Measurements from ENCODE around the gene ELAVL4. TPM values are rescaled to one million over a fixed set of nuclear protein-coding genes. Genes with fewer than 3 reads are reported as not detected.

ELAVL4 gene
- total RNA-seq, 1 donor from 2014 or later = 477 TPM

GRCh38 chr1:50111503-50111902 is 2.8 kb downstream of the ELAVL4 start:
- Mint-ChIP-seq H3K4me1 (ENCODE audit: low read depth, unreplicated experiment) (peaks cover 31% of the 10 kb centered on the region), H3K27me3 (ENCODE audit: unreplicated experiment) (peaks cover 32% of the 10 kb centered on the region), H3K4me3 (ENCODE audit: unreplicated experiment) (peak overlapping the region; percentile 100), H3K9me3 (ENCODE audit: unreplicated experiment) (peaks cover 46% of the 10 kb centered on the region), H3K36me3 (ENCODE audit: unreplicated experiment) (no peaks in the 10 kb centered on the region), H3K27ac (ENCODE audit: unreplicated experiment) (peak overlapping the region; percentile 100)
- DNase-seq = no peak
- TF ChIP-seq CTCF (IDR thresholded peaks at IDR 0.05; ENCODE audit: partially characterized antibody, unreplicated experiment) = no peak

DNA sequence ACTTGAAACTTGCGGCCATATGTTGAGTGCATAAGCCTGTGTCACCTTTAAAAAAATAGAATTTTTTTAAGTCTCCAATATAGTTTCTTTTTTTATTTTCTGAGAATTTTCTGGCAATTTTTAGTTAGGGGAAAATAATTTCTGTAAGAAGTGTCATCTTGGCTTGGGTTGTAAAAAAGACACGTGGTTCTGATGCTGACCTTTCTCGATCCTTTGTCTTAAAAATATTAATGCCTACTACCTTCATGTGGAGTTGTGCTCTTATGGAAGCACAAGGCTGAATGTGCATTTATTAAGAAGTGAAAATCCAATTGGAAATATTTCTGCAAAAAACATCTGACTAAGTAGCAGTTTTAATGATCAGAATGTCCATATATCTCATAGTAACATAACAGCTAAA is 3.5 kb downstream of the ELAVL4 start:
- Mint-ChIP-seq H3K9me3 (ENCODE audit: unreplicated experiment) (peaks cover 46% of the 10 kb centered on the region), H3K4me1 (ENCODE audit: low read depth, unreplicated experiment) (peaks cover 35% of the 10 kb centered on the region), H3K36me3 (ENCODE audit: unreplicated experiment) (no peaks in the 10 kb centered on the region), H3K4me3 (ENCODE audit: unreplicated experiment) (peak overlapping the region; percentile 100), H3K27me3 (ENCODE audit: unreplicated experiment) (peaks cover 32% of the 10 kb centered on the region), H3K27ac (ENCODE audit: unreplicated experiment) (peak overlapping the region; percentile 100)
- no peak for TF ChIP-seq CTCF (IDR thresholded peaks at IDR 0.05; ENCODE audit: partially characterized antibody, unreplicated experiment)
- no peak for DNase-seq

DNA sequence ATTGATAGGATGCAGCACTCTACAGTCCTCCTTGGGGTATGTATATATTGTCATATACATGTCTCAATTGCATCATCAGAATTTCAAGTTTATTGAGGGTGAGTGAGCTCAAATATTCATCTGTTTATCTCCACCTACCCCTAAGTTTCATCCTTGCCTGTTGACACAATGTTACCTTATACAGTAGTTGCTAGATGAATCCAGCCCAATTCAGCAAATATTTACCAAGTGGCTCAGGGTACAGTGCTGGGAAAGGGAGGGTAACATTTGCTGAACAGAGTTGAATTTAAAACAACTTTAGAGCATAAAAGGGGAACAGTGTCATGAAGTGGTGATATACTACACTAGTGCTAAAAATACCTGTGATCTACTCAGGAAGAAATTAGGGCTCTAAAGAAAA is 14.4 kb downstream of the ELAVL4 start:
- no peak overlapping the region for H3K4me3 Mint-ChIP-seq (ENCODE audit: unreplicated experiment)
- peaks cover 7% of the 10 kb centered on the region for H3K27me3 Mint-ChIP-seq (ENCODE audit: unreplicated experiment)
- H3K36me3 Mint-ChIP-seq (ENCODE audit: unreplicated experiment) = peaks cover 6% of the 10 kb centered on the region
- no peak overlapping the region for H3K27ac Mint-ChIP-seq (ENCODE audit: unreplicated experiment)
- H3K9me3 Mint-ChIP-seq (ENCODE audit: unreplicated experiment) = peaks cover 6% of the 10 kb centered on the region
- DNase-seq = no peak
- no peak for TF ChIP-seq CTCF (IDR thresholded peaks at IDR 0.05; ENCODE audit: partially characterized antibody, unreplicated experiment)
- H3K4me1 Mint-ChIP-seq (ENCODE audit: low read depth, unreplicated experiment) = peaks cover 59% of the 10 kb centered on the region

DNA sequence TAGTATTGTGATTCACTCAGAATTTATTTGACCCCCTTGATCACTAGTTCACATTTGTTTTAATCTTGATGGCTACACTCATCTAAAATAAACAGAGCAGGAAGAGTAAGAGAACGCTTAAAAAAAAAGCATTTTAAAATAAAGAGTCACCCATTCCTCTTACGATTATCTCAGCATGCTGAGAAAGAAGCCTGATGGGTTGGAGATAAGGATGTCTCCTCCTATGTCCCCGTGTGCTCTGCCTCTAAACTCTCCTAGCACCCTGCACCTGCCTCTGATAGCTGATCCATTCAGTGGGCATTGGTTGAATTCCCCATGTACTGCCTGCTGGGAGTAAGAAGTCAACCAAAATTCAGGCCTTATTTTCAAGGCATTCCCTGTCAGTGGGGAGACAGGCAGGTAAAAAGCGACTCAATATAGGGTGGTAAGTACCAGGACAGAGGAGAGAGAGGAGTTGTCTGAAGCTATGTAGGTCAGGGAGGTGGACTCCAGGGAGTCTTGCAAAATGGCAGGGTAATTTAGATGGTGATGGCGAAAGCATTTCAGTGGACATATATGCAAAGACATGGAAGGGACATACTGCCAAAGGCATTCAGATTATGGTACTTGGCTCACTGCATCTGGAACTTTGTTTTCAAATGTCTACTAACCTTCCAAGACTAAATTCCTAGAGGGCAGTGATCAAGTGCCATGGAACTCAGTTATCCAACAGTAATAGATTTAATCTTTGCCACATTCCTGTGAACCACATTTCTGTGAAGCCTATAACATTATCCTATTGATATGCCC is 18.4 kb downstream of the ELAVL4 start:
- Mint-ChIP-seq H3K4me1 (ENCODE audit: low read depth, unreplicated experiment) (peaks cover 45% of the 10 kb centered on the region), H3K4me3 (ENCODE audit: unreplicated experiment) (peak overlapping the region; percentile 30), H3K27ac (ENCODE audit: unreplicated experiment) (peak overlapping the region; percentile 25), H3K36me3 (ENCODE audit: unreplicated experiment) (peaks cover 6% of the 10 kb centered on the region), H3K27me3 (ENCODE audit: unreplicated experiment) (peaks cover 5% of the 10 kb centered on the region), H3K9me3 (ENCODE audit: unreplicated experiment) (peaks cover 8% of the 10 kb centered on the region)
- DNase-seq = no peak
- no peak for TF ChIP-seq CTCF (IDR thresholded peaks at IDR 0.05; ENCODE audit: partially characterized antibody, unreplicated experiment)

DNA sequence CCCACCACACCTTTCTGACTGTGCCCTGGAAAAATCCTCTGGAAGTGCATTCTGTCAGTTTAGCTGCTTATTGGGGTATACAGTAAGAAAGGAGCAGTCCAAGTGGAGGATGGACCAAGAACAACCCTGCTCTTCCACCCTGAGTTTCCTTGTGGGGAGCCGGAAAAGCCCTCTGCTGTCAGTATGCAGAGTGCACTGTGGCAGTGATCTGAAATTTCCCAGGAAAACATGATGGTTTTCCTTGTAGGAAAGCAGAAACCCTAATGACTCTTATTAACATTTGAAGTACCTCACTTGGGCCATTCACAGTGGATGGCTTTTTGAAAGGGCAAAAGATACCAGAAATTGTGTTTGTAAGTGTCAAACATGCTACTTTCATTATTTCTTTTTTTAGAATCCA is 20.5 kb downstream of the ELAVL4 start:
- H3K4me3 Mint-ChIP-seq (ENCODE audit: unreplicated experiment) = no peak overlapping the region
- no peak for DNase-seq
- no peaks in the 10 kb centered on the region for H3K36me3 Mint-ChIP-seq (ENCODE audit: unreplicated experiment)
- peaks cover 3% of the 10 kb centered on the region for H3K9me3 Mint-ChIP-seq (ENCODE audit: unreplicated experiment)
- TF ChIP-seq CTCF (IDR thresholded peaks at IDR 0.05; ENCODE audit: partially characterized antibody, unreplicated experiment) = no peak
- peaks cover 5% of the 10 kb centered on the region for H3K27me3 Mint-ChIP-seq (ENCODE audit: unreplicated experiment)
- peaks cover 51% of the 10 kb centered on the region for H3K4me1 Mint-ChIP-seq (ENCODE audit: low read depth, unreplicated experiment)
- H3K27ac Mint-ChIP-seq (ENCODE audit: unreplicated experiment) = no peak overlapping the region
